ENCODE measurements around the gene CHST6.

The CHST6 gene

GRCh38 chr16:75446416-75446815 is 48.8 kb downstream of the CHST6 start:
- TF ChIP-seq EZH2 (IDR thresholded peaks at IDR 0.05; ENCODE audit: borderline replicate concordance, low read depth, low read length, severe bottlenecking), result no peak
- TF ChIP-seq, protein P1, sequence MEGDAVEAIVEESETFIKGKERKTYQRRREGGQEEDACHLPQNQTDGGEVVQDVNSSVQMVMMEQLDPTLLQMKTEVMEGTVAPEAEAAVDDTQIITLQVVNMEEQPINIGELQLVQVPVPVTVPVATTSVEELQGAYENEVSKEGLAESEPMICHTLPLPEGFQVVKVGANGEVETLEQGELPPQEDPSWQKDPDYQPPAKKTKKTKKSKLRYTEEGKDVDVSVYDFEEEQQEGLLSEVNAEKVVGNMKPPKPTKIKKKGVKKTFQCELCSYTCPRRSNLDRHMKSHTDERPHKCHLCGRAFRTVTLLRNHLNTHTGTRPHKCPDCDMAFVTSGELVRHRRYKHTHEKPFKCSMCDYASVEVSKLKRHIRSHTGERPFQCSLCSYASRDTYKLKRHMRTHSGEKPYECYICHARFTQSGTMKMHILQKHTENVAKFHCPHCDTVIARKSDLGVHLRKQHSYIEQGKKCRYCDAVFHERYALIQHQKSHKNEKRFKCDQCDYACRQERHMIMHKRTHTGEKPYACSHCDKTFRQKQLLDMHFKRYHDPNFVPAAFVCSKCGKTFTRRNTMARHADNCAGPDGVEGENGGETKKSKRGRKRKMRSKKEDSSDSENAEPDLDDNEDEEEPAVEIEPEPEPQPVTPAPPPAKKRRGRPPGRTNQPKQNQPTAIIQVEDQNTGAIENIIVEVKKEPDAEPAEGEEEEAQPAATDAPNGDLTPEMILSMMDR (IDR thresholded peaks at IDR 0.05; ENCODE audit: borderline replicate concordance, extremely low read depth, low read length, poor library complexity, severe bottlenecking), result no peak
- H3K9ac ChIP-seq (ENCODE audit: low read depth, low read length), result no peak overlapping the region
- ATAC-seq (ENCODE audit: insufficient read depth, low read depth) (no peak), DNase-seq (no peak)
- no peaks in the 10 kb centered on the region for H3K4me1 ChIP-seq (ENCODE audit: insufficient read depth, low read length)
- H4K20me1 ChIP-seq (ENCODE audit: insufficient read depth, low read length), result no peaks in the 10 kb centered on the region
- H3K9me3 ChIP-seq (ENCODE audit: insufficient read depth, low read length, severe bottlenecking), result no peaks in the 10 kb centered on the region
- H3K4me3 ChIP-seq (ENCODE audit: low read depth in 1 of 2, low read length in 2 of 2), result no peak overlapping the region
- no peak overlapping the region for H2AFZ ChIP-seq (ENCODE audit: low read depth, low read length)
- H3K27me3 ChIP-seq (ENCODE audit: insufficient read depth, low read length, poor library complexity), result no peaks in the 10 kb centered on the region
- peaks cover 16% of the 10 kb centered on the region for H3K79me2 ChIP-seq (ENCODE audit: insufficient read depth, low read length)
- peaks cover 38% of the 10 kb centered on the region for H3K36me3 ChIP-seq (ENCODE audit: insufficient read depth, low read length)
- H3K4me2 ChIP-seq (ENCODE audit: insufficient read depth, low read length), result no peak overlapping the region
- H3K27ac ChIP-seq (ENCODE audit: low read length), result no peak overlapping the region

DNA sequence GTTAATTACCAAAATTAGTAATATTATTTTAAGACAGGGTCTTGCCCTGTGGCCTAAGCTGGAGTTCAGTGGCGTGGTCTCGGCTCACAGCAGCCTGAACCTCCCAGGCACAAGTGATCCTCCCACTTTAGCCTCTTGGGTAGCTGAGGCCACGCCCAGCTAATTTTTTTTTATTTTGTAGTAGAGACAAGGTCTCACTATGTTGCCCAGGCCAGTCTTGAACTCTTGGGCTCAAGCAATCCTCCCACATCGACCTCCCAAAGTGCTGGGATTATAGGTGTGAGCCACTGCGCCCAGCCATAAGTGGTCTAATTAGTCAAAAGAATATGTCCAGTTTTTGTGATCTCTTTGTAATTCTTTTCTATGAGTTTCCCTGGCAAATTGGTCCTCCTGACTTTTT is 49.9 kb downstream of the CHST6 start:
- Histone ChIP-seq H2AFZ (ENCODE audit: low read depth, low read length) (no peak overlapping the region), H3K36me3 (ENCODE audit: insufficient read depth, low read length) (peaks cover 28% of the 10 kb centered on the region), H3K27me3 (ENCODE audit: insufficient read depth, low read length, poor library complexity) (no peaks in the 10 kb centered on the region), H3K4me2 (ENCODE audit: insufficient read depth, low read length) (no peak overlapping the region), H3K4me3 (ENCODE audit: low read depth in 1 of 2, low read length in 2 of 2) (no peak overlapping the region), H4K20me1 (ENCODE audit: insufficient read depth, low read length) (no peaks in the 10 kb centered on the region), H3K79me2 (ENCODE audit: insufficient read depth, low read length) (peaks cover 9% of the 10 kb centered on the region), H3K27ac (ENCODE audit: low read length) (no peak overlapping the region), H3K9ac (ENCODE audit: low read depth, low read length) (no peak overlapping the region), H3K9me3 (ENCODE audit: insufficient read depth, low read length, severe bottlenecking) (no peaks in the 10 kb centered on the region), H3K4me1 (ENCODE audit: insufficient read depth, low read length) (no peaks in the 10 kb centered on the region)
- DNase-seq, result no peak
- ATAC-seq (ENCODE audit: insufficient read depth, low read depth), result no peak
- TF ChIP-seq EZH2 (IDR thresholded peaks at IDR 0.05; ENCODE audit: borderline replicate concordance, low read depth, low read length, severe bottlenecking), result no peak
- TF ChIP-seq, protein P1 (IDR thresholded peaks at IDR 0.05; ENCODE audit: borderline replicate concordance, extremely low read depth, low read length, poor library complexity, severe bottlenecking), result no peak

- H4K20me1 ChIP-seq (ENCODE audit: insufficient read depth, low read length), result no peaks in the 10 kb centered on the region
- H3K36me3 ChIP-seq (ENCODE audit: insufficient read depth, low read length), result peaks cover 14% of the 10 kb centered on the region
- no peak overlapping the region for H2AFZ ChIP-seq (ENCODE audit: low read depth, low read length)
- no peak overlapping the region for H3K4me2 ChIP-seq (ENCODE audit: insufficient read depth, low read length)
- no peak for ATAC-seq (ENCODE audit: insufficient read depth, low read depth)
- no peak overlapping the region for H3K9ac ChIP-seq (ENCODE audit: low read depth, low read length)
- H3K4me1 ChIP-seq (ENCODE audit: insufficient read depth, low read length), result no peaks in the 10 kb centered on the region
- no peak for DNase-seq
- no peak for TF ChIP-seq EZH2 (IDR thresholded peaks at IDR 0.05; ENCODE audit: borderline replicate concordance, low read depth, low read length, severe bottlenecking)
- TF ChIP-seq, protein P1 (IDR thresholded peaks at IDR 0.05; ENCODE audit: borderline replicate concordance, extremely low read depth, low read length, poor library complexity, severe bottlenecking), result no peak
- no peaks in the 10 kb centered on the region for H3K9me3 ChIP-seq (ENCODE audit: insufficient read depth, low read length, severe bottlenecking)
- H3K79me2 ChIP-seq (ENCODE audit: insufficient read depth, low read length), result no peaks in the 10 kb centered on the region; the same call in 1 of the 2 replicates
- no peaks in the 10 kb centered on the region for H3K27me3 ChIP-seq (ENCODE audit: insufficient read depth, low read length, poor library complexity)
- H3K27ac ChIP-seq (ENCODE audit: low read length), result no peak overlapping the region
- no peak overlapping the region for H3K4me3 ChIP-seq (ENCODE audit: low read depth in 1 of 2, low read length in 2 of 2)
These were observed 51.9 kb downstream of the CHST6 start for GRCh38 chr16:75443298-75443697.

Data from DND-41 (cell line).